ENCODE data around the gene OR52E2.

The OR52E2 gene

DNA sequence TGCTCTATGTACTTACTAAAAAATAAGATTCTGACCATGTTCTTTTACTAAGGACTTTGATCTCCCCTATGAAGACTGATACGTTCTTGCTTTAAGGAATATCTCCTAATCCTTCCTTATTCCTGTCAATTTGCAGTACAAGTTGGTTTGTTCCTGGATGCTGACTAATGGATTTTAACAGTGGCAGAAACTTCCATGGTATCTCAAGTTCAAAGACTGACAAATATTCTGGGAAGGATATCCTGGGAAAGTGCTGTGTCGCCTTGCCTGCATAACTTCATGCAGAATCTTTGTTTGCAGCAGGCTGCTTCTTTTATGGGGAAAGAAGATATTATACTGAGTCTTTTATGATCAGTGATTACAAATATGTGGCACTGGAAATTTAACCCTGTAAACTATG is 21.5 kb downstream of the OR52E2 start:
- ATAC-seq = no peak
- TF ChIP-seq RARB (CRISPR knock-in tag; IDR thresholded peaks at IDR 0.05) = no peak
- TF ChIP-seq ZNF8 (CRISPR knock-in tag; IDR thresholded peaks at IDR 0.05) = no peak
- TF ChIP-seq, protein P1, sequence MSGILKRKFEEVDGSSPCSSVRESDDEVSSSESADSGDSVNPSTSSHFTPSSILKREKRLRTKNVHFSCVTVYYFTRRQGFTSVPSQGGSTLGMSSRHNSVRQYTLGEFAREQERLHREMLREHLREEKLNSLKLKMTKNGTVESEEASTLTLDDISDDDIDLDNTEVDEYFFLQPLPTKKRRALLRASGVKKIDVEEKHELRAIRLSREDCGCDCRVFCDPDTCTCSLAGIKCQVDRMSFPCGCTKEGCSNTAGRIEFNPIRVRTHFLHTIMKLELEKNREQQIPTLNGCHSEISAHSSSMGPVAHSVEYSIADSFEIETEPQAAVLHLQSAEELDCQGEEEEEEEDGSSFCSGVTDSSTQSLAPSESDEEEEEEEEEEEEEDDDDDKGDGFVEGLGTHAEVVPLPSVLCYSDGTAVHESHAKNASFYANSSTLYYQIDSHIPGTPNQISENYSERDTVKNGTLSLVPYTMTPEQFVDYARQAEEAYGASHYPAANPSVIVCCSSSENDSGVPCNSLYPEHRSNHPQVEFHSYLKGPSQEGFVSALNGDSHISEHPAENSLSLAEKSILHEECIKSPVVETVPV (CRISPR knock-in tag; IDR thresholded peaks at IDR 0.05) = no peak
- TF ChIP-seq ZFP3 (CRISPR knock-in tag; IDR thresholded peaks at IDR 0.05) = no peak
- no peak for TF ChIP-seq PATZ1 (CRISPR knock-in tag; IDR thresholded peaks at IDR 0.05; ENCODE audit: borderline replicate concordance)
- no peak for TF ChIP-seq ZNF70 (CRISPR knock-in tag; IDR thresholded peaks at IDR 0.05)
- no peak for TF ChIP-seq ISL1 (CRISPR knock-in tag; IDR thresholded peaks at IDR 0.05)
- no peak for TF ChIP-seq ZFP30 (CRISPR knock-in tag; IDR thresholded peaks at IDR 0.05)
- TF ChIP-seq, protein P2, sequence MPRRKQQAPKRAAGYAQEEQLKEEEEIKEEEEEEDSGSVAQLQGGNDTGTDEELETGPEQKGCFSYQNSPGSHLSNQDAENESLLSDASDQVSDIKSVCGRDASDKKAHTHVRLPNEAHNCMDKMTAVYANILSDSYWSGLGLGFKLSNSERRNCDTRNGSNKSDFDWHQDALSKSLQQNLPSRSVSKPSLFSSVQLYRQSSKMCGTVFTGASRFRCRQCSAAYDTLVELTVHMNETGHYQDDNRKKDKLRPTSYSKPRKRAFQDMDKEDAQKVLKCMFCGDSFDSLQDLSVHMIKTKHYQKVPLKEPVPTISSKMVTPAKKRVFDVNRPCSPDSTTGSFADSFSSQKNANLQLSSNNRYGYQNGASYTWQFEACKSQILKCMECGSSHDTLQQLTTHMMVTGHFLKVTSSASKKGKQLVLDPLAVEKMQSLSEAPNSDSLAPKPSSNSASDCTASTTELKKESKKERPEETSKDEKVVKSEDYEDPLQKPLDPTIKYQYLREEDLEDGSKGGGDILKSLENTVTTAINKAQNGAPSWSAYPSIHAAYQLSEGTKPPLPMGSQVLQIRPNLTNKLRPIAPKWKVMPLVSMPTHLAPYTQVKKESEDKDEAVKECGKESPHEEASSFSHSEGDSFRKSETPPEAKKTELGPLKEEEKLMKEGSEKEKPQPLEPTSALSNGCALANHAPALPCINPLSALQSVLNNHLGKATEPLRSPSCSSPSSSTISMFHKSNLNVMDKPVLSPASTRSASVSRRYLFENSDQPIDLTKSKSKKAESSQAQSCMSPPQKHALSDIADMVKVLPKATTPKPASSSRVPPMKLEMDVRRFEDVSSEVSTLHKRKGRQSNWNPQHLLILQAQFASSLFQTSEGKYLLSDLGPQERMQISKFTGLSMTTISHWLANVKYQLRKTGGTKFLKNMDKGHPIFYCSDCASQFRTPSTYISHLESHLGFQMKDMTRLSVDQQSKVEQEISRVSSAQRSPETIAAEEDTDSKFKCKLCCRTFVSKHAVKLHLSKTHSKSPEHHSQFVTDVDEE (CRISPR knock-in tag; IDR thresholded peaks at IDR 0.05) = no peak
- TF ChIP-seq, protein P3, sequence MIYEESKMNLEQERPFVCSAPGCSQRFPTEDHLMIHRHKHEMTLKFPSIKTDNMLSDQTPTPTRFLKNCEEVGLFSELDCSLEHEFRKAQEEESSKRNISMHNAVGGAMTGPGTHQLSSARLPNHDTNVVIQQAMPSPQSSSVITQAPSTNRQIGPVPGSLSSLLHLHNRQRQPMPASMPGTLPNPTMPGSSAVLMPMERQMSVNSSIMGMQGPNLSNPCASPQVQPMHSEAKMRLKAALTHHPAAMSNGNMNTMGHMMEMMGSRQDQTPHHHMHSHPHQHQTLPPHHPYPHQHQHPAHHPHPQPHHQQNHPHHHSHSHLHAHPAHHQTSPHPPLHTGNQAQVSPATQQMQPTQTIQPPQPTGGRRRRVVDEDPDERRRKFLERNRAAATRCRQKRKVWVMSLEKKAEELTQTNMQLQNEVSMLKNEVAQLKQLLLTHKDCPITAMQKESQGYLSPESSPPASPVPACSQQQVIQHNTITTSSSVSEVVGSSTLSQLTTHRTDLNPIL (CRISPR knock-in tag; IDR thresholded peaks at IDR 0.05; ENCODE audit: low read depth) = no peak
- TF ChIP-seq BACH2 (CRISPR knock-in tag; IDR thresholded peaks at IDR 0.05; ENCODE audit: borderline replicate concordance) = no peak

GRCh38 chr11:5036669-5037068 is 22.8 kb downstream of the OR52E2 start:
- TF ChIP-seq ARNTL (CRISPR knock-in tag; IDR thresholded peaks at IDR 0.05; ENCODE audit: borderline replicate concordance, low read depth) (no peak), PPARA (CRISPR knock-in tag; IDR thresholded peaks at IDR 0.05; ENCODE audit: borderline replicate concordance) (no peak), CSDC2 (CRISPR knock-in tag; IDR thresholded peaks at IDR 0.05) (no peak), ESRRG (CRISPR knock-in tag; IDR thresholded peaks at IDR 0.05) (no peak), ZFP3 (CRISPR knock-in tag; IDR thresholded peaks at IDR 0.05) (no peak), ZNF8 (CRISPR knock-in tag; IDR thresholded peaks at IDR 0.05) (no peak), ZNF70 (CRISPR knock-in tag; IDR thresholded peaks at IDR 0.05) (no peak), GLIS3 (CRISPR knock-in tag; IDR thresholded peaks at IDR 0.05) (no peak), BACH2 (CRISPR knock-in tag; IDR thresholded peaks at IDR 0.05; ENCODE audit: borderline replicate concordance) (no peak), ZFP30 (CRISPR knock-in tag; IDR thresholded peaks at IDR 0.05) (no peak)
- TF ChIP-seq, protein P1 (CRISPR knock-in tag; IDR thresholded peaks at IDR 0.05) = no peak
- TF ChIP-seq, protein P3 (CRISPR knock-in tag; IDR thresholded peaks at IDR 0.05; ENCODE audit: low read depth) = no peak
- TF ChIP-seq, protein P4, sequence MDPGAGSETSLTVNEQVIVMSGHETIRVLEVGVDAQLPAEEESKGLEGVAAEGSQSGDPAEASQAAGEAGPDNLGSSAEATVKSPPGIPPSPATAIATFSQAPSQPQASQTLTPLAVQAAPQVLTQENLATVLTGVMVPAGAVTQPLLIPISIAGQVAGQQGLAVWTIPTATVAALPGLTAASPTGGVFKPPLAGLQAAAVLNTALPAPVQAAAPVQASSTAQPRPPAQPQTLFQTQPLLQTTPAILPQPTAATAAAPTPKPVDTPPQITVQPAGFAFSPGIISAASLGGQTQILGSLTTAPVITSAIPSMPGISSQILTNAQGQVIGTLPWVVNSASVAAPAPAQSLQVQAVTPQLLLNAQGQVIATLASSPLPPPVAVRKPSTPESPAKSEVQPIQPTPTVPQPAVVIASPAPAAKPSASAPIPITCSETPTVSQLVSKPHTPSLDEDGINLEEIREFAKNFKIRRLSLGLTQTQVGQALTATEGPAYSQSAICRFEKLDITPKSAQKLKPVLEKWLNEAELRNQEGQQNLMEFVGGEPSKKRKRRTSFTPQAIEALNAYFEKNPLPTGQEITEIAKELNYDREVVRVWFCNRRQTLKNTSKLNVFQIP (CRISPR knock-in tag; IDR thresholded peaks at IDR 0.05; ENCODE audit: borderline replicate concordance, low read depth) = no peak
- TF ChIP-seq, protein P2 (CRISPR knock-in tag; IDR thresholded peaks at IDR 0.05) = no peak
- ATAC-seq = no peak

All from SK-N-SH treated with all-trans-retinoic acid at 6 μM for 48 hours (cell line).